Measurements from ENCODE around the gene PCYOX1L.

Gene PCYOX1L

DNA sequence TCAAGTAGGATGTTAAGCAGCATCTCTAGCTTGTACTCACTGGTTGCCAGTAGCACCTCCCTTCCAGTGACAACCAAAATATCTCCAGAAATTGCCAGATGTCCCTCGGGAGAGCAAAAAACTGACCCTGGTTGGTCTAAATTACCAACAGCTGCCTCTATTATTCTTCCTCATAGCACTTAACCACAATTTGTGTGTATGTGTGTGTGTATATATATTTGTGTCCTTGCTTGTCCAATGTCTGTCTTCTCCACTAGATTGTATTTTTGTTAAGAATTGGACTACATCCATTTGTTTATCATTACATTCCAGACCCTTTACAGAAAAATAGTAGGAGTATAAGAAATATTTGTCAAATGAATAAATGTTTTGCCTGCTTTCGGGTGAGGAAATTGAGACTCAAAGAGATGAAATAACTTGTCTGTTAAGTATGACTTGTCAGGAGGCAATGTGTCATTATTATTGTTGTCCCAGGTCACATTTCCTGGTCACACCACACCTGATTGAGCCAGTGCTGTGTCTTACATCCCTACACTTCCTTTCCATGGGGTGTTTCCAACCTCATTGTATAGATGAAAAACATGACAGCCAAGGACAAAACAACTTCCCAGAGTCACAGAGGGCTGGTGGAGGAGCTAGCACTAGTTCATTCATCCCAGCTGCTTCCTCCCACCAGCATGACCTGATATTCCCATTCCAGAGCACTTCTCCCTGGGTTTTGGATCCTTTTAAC lies 24.0 kb upstream of the PCYOX1L start:
- no peak overlapping the region for H3K4me3 ChIP-seq (ENCODE audit: control insufficient read depth, low read depth, low read length)
- DNase-seq (ENCODE audit: low read depth): no peak
- TF ChIP-seq CTCF (conservative IDR thresholded peaks at IDR 0.05; ENCODE audit: control insufficient read depth, insufficient read depth, low read depth, low read length): no peak

DNA sequence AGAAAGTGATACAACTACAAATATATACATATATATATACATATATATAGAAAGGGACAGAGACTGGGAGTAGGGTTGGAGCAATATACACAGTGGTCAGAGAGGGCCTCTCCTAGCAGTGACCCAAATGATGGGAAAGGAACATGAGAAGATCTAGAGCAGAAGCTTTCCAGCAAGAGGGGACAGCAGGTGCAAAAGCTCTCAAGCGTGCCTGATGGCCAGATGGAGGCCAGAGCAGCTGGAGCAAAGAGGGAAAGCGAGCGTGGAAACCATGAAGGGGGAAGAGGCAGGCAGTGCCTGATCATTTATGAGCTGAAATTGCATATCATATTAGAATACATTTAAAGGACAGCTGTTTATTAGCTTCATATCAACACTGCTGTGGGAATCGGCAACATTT lies 20.1 kb upstream of the PCYOX1L start:
- no peak for DNase-seq (ENCODE audit: low read depth)
- H3K4me3 ChIP-seq (ENCODE audit: control insufficient read depth, low read depth, low read length): no peak overlapping the region
- no peak for TF ChIP-seq CTCF (conservative IDR thresholded peaks at IDR 0.05; ENCODE audit: control insufficient read depth, insufficient read depth, low read depth, low read length)

- DNase-seq (ENCODE audit: low read depth): no peak
- no peak for TF ChIP-seq CTCF (conservative IDR thresholded peaks at IDR 0.05; ENCODE audit: control insufficient read depth, insufficient read depth, low read depth, low read length)
- H3K4me3 ChIP-seq (ENCODE audit: control insufficient read depth, low read depth, low read length): no peak overlapping the region
Measured at GRCh38 chr5:149338364-149338763, 19.5 kb upstream of the PCYOX1L start.

DNA sequence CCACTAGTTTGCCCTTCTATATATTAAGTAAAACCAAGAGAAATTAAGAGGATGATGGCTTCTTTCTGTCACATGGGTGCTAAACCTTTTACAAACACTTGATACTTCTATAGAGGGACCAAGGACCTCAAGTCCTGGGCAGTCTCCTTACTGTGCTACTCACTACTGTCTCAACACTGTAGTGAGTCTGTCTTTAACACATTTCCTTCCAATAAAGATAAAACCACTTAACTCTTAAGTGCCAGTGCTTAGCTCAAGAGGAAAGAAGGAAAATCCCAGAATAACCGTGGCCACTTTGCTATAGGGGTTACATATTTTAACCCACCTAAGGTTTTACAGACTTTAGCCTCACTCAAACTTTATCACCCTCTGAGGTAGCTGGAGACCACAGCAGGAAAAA lies 16.9 kb upstream of the PCYOX1L start:
- H3K4me3 ChIP-seq (ENCODE audit: control insufficient read depth, low read depth, low read length): no peak overlapping the region
- TF ChIP-seq CTCF (conservative IDR thresholded peaks at IDR 0.05; ENCODE audit: control insufficient read depth, insufficient read depth, low read depth, low read length): no peak

DNA sequence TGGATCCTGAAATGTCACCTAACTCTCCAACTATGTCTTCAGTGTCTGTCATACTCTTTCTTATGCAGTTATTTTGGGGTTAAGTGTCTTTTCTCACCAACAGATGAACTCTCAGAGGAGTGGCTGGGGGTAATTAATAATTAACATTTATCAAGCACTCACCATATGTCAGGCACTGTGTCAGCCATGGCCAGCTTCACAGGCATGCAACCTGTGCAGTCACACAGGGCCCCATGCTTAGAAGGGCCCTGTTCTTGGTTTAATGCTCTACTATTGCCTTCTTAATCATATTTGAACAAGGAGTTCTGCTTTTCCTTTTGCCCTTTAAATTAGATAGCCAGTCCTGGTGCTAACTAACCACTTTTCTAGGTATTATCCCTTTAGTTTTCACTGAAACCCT lies 16.0 kb upstream of the PCYOX1L start:
- TF ChIP-seq CTCF (conservative IDR thresholded peaks at IDR 0.05; ENCODE audit: control insufficient read depth, insufficient read depth, low read depth, low read length): no peak
- no peak overlapping the region for H3K4me3 ChIP-seq (ENCODE audit: control insufficient read depth, low read depth, low read length)
- DNase-seq (ENCODE audit: low read depth): no peak

More for the DNA sequence above, 16.9 kb upstream of the PCYOX1L start:
- no peak for DNase-seq (ENCODE audit: low read depth)

DNA sequence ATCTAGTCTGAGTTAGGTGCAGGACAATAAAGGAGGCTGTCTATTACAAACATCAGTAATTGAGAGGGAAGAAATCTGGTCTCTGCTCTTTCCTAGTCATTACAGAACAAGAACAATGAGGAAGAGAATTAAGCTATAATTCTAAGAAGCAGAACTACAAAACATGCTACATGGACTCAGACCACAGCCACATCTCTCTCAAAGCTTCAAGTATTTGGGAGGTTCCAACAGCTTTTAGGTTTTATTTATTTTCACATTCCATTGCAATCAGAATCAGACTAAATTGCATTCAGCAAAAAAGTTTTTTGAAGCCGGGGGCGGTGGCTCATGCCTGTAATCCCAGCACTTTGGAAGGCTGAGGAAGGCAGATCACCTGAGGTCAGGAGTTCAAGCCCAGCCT lies 13.7 kb upstream of the PCYOX1L start:
- TF ChIP-seq CTCF (conservative IDR thresholded peaks at IDR 0.05; ENCODE audit: control insufficient read depth, insufficient read depth, low read depth, low read length): no peak

More for the DNA sequence above, 13.7 kb upstream of the PCYOX1L start:
- H3K4me3 ChIP-seq (ENCODE audit: control insufficient read depth, low read depth, low read length): no peak overlapping the region
- DNase-seq (ENCODE audit: low read depth): no peak
